ENCODE results near the gene TRIL. TPM values are rescaled to one million over a fixed set of nuclear protein-coding genes. Genes with fewer than 3 reads are reported as not detected.

TRIL gene
- total RNA-seq, 2 donors from 2014 or later, result 1.3 to 1.6 TPM

- H3K36me3 ChIP-seq (replicated peaks in 1 of 2; ENCODE audit: insufficient read depth in 1 of 2, low read depth in 2 of 2), result no peaks in the 10 kb centered on the region
- DNase-seq (no peak), ATAC-seq (no peak)
- H3K9me3 ChIP-seq, result no peaks in the 10 kb centered on the region
- no peaks in the 10 kb centered on the region for H3K4me1 ChIP-seq
- no peak overlapping the region for H3K27ac ChIP-seq
- H3K4me3 ChIP-seq, result no peak overlapping the region
- intact Hi-C loops (cut with DNase I), result no loop called here
- 71 to 79% methylated on average over 6 of the region's 6 CpGs for WGBS, 2 donors
- TF ChIP-seq CTCF (IDR thresholded peaks at IDR 0.05), result no peak
- TF ChIP-seq POLR2A (IDR thresholded peaks at IDR 0.05), result no peak
- no peaks in the 10 kb centered on the region for H3K27me3 ChIP-seq
Measured at GRCh38 chr7:28989211-28989980, 31.3 kb upstream of the TRIL start.

GRCh38 chr7:28988810-28989209 is 30.7 kb upstream of the TRIL start:
- peak in 3 of 4 donors; percentile 19 to 36 (median 27) for DNase-seq
- no peaks in the 10 kb centered on the region for H3K36me3 ChIP-seq (replicated peaks in 1 of 2; ENCODE audit: insufficient read depth in 1 of 2, low read depth in 2 of 2)
- H3K27ac ChIP-seq, result no peak overlapping the region
- H3K9me3 ChIP-seq, result no peaks in the 10 kb centered on the region
- no peaks in the 10 kb centered on the region for H3K4me1 ChIP-seq
- ATAC-seq, result peak; percentile 49
- no peak for TF ChIP-seq CTCF (IDR thresholded peaks at IDR 0.05)
- no peak for TF ChIP-seq POLR2A (IDR thresholded peaks at IDR 0.05)
- no peaks in the 10 kb centered on the region for H3K27me3 ChIP-seq
- intact Hi-C loops (cut with DNase I), result no loop called here
- no peak overlapping the region for H3K4me3 ChIP-seq
- 85 to 90% methylated on average over 4 of the region's 4 CpGs for WGBS, 2 donors

GRCh38 chr7:28988091-28988490 is 30.0 kb upstream of the TRIL start:
- ATAC-seq (no peak), DNase-seq (no peak)
- no peaks in the 10 kb centered on the region for H3K4me1 ChIP-seq
- WGBS, 2 donors, result 79 to 84% methylated on average over 5 of the region's 5 CpGs
- intact Hi-C loops (cut with DNase I), result no loop called here
- no peaks in the 10 kb centered on the region for H3K9me3 ChIP-seq
- H3K27ac ChIP-seq, result no peak overlapping the region
- no peaks in the 10 kb centered on the region for H3K27me3 ChIP-seq
- TF ChIP-seq POLR2A (IDR thresholded peaks at IDR 0.05) (no peak), CTCF (IDR thresholded peaks at IDR 0.05) (no peak)
- H3K36me3 ChIP-seq (replicated peaks in 1 of 2; ENCODE audit: insufficient read depth in 1 of 2, low read depth in 2 of 2), result no peaks in the 10 kb centered on the region
- H3K4me3 ChIP-seq, result no peak overlapping the region

- Histone ChIP-seq H3K27me3 (no peaks in the 10 kb centered on the region), H3K36me3 (replicated peaks in 1 of 2; ENCODE audit: insufficient read depth in 1 of 2, low read depth in 2 of 2) (no peaks in the 10 kb centered on the region), H3K4me1 (no peaks in the 10 kb centered on the region), H3K9me3 (no peaks in the 10 kb centered on the region), H3K27ac (no peak overlapping the region), H3K4me3 (no peak overlapping the region)
- ATAC-seq (peak; percentile 74), DNase-seq (peak in 1 of 4 donors; percentile 29)
- intact Hi-C loops (cut with DNase I), result no loop called here
- no peak for TF ChIP-seq POLR2A (IDR thresholded peaks at IDR 0.05)
- TF ChIP-seq CTCF (IDR thresholded peaks at IDR 0.05), result no peak
- 18 to 29% methylated on average over 2 of the region's 2 CpGs for WGBS, 2 donors
Measured at GRCh38 chr7:28986765-28987110, 28.6 kb upstream of the TRIL start.
